LNCAP (cell line): ENCODE measurements around the gene NUDCD3.

Experiments used
- TF ChIP-seq, protein P1 (sequence below): fragments of 450-650 bp; IDR thresholded peaks from 2 replicates; pipeline ENCODE4 v1.5.1; 2017; ENCODE audit warnings: mild to moderate bottlenecking

NUDCD3 gene

DNA sequence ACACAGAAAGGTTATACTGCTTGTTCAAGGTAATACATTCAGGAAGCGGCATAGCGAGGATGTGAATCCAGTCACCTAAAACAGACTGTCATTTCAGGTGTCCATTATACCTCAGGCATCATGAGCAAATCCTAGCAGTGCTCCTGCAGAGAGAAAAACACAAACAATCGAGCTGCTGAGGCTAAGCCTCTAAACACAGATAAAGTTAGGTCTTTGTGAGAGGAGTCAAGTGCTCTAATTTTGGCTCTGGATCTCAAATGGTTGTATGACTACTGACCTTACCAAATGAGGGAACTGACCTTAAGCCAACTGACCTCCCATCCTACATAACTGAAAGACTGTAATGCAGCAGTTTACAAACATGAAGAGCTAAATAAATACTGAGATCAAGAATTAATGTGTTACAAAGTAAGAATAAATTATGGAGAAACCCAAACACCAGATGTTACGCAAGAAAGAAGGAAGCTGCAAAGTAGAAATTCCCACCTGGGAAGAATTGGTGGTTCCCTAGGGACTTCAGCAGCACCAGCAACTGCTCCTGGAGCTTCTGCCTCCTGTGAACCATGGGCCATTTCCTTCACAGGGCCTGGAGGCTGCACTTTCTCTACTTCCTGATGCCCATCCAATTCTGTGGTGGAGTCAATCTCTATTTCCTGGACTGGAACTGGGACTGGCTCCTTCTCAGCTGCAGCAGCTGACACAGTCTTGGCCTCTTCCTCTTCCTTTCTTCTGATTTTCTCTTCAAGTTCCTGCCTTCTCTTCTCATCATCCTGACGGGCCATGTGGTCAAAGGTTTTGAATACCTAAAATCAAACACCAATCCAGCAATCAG is 5.8 kb downstream of the NUDCD3 start:
- TF ChIP-seq, protein P1, sequence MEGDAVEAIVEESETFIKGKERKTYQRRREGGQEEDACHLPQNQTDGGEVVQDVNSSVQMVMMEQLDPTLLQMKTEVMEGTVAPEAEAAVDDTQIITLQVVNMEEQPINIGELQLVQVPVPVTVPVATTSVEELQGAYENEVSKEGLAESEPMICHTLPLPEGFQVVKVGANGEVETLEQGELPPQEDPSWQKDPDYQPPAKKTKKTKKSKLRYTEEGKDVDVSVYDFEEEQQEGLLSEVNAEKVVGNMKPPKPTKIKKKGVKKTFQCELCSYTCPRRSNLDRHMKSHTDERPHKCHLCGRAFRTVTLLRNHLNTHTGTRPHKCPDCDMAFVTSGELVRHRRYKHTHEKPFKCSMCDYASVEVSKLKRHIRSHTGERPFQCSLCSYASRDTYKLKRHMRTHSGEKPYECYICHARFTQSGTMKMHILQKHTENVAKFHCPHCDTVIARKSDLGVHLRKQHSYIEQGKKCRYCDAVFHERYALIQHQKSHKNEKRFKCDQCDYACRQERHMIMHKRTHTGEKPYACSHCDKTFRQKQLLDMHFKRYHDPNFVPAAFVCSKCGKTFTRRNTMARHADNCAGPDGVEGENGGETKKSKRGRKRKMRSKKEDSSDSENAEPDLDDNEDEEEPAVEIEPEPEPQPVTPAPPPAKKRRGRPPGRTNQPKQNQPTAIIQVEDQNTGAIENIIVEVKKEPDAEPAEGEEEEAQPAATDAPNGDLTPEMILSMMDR, result no peak

DNA sequence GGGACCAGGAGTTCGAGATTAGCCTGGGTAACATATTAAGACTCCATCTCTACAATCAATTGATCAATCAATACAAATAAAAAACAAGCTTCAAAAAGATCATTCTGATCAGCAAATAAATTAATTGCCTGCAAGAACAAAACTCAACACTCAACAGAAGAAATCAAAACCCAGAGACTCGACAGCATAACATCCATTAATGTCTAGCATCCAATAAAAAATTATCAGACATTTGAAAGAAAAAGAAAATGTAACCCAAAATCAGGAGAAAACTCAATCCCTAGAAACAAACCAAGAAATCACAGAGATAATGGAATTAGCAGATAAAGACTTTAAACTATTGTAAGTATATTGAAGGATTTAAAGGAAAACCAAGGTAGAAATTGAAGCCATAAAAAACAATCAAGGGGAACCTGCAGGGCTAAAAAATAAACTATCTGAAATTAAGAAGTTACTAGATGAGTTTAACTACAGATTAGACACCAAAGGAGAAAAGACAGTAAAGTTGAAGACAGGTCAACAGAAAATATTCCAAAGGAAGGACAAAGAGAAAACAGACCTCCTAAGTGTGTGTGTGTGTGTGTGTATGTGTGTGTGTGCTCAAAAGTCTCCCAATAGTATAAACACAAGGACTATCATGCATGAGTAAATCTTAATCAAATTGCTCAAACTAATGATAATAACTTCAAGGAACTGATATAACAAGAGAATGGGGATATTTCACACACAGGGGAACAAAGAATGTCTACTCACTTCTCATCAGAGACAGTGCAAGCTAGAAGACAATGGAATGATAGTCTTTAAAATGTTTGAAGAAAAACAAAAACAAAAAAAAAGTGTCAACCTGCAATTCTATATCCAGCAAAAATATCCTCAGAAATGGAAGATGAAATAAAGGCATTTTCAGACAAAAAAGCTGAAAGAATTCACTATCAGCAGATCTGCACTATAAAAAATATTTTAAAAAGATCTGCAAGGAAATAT is 7.7 kb downstream of the NUDCD3 start:
- TF ChIP-seq, protein P1, result no peak

DNA sequence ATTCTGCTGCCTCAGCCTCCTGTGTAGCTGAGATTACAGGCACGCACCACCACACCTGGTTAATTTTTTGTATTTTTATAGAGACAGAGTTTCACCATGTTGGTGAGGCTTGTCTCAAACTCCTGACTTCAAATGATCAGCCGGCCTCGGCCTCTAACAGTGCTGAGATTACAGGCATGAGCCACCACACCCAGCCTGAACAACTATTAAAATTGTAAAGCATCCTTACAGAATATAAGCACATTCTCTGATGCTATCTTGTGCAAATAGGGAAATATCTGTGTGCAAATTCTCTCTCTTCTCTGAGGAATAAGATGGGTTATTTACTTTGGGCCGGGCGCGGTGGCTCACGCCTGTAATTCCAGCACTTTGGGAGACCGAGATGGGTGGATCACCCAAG is 12.5 kb downstream of the NUDCD3 start:
- TF ChIP-seq, protein P1, result no peak

DNA sequence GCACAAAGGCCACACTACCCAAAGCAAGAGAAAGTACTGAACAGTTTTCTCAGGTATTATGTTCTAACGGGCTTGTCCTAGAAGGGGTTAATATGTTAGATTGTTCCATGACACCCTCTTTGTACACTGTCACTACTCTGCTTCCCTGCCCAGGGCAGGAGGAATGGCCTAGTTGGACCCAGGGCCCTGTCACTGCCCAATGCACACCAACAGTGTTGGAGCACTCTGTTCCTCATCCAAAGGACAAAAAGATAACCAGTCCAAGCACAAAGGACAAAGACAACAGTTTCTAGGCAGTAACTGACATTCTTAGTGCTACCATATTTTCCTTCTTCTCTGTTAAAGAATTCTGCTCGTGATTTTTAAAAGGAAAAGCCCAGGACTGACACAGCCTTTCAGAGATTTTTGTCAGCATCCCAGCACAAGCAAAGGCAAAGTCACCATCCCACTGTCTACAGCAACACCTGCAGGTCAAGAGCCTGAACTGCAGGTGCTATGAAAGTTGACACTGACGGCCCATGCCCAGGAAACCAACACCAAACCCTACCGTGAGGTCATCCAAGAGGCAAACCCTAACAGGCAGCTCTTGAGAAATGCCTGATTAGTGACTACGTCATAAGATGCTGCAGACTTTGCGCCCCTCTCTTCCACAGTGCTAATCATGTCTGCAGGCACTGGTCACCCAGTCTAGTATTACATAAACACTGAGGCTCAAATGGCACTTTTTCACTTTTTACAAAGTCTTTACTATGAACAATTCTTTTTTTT is 13.2 kb downstream of the NUDCD3 start:
- TF ChIP-seq, protein P1, result peak; percentile 95

DNA sequence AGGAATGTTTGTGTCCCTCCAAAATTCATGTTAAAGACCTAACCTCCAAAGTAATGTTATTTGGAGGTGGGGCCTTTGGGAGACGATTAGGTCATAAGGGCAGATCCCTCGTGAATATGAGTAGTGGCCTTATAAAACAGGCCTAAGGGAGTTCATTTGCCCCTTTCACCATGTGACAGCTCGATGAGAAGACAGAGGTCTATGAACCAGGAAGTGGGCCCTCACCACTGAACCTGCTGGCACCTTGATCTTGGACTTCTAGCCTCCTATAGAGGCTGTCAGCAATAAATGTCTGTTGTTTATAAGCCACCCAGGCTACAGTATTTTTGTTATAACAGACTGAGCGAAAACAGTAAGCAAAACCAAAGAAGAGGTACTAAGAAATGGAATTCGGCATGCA is 14.1 kb downstream of the NUDCD3 start:
- TF ChIP-seq, protein P1, result no peak

DNA sequence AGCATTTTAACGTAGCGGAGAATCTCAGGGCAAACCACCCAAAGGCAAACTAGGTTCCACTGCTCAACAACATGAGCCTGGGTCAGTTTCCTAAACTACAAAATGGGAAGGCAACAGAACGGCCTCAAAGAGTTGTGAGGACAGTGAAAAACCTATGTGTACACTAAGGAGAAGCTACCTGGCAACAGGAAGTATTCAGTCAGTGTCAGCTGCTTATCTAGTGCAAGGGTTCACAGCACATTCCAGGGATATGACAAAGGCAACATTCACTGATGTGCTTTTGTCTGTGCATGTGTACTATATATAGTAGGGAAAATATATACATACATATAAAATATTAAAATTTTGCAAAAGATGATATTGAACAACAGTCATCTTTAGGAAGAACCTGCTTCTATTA is 17.2 kb downstream of the NUDCD3 start:
- TF ChIP-seq, protein P1, result no peak

DNA sequence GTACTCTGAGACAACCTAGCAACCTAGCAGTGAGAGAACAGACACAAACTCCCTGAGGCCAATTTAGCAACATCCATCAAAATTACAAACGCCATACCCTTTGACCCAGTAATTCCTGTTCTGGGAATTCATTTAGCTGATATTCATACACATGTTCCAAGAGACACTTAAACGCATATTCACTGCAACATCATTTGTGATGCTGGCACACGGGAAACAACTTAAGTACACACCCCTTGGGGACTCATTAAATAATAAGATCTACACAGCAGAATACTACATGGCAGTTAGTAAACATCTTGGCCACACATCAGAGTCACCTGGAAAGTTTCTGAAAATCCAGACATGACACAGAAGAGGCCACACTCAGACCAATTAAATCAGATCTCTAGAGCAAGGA is 17.6 kb downstream of the NUDCD3 start:
- TF ChIP-seq, protein P1, result no peak
